GM19397 (cell line): Measurements from ENCODE around the gene SLBP.
A peak's percentile ranks its signal among the peaks of the same experiment; 100 is the strongest.
"Not testable (repeated sequence)": the region's sequence is repeated elsewhere in the genome, so short reads cannot be mapped to it uniquely, and the experiment has no call there.

Experiments
- ATAC-seq: cut with Tn5 transposase; IDR thresholded peaks from one replicate; pipeline ENCODE4 v1.9.1; 2021; ENCODE audit warnings: mild to moderate bottlenecking, moderate library complexity; ENCODE audit not compliant: unreplicated experiment

SLBP gene

DNA sequence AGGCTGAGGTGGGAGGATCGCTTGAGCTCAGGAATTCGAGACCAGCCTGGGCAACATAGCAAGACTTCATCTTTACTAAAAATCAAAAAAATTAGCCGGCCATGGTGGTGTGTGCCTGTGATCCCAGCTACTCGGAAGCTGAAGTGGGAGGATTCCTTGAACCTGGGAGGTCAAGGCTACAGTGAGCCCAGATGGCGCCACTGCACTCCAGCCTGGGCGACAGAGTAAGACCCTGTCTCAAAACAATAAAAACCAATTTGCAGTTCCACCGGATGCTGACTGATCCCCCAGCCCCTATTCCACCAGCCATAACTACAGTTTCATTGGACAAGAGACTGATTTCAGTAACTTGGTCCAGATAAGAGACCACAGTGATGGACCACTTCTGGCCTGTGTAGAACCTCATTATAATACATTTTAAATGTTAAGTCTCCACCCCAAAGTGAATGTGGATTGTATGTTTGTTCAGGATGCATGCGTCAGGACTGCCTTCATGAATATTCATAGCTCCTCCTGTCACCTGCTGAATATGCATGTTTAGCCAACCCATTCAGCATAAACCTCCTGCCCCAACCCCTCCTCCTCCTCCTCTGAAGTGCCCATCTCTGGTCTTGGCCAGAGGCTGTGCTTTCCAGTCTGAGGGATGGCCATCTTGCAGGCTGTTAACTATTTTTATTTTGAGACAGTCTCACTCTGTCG, 2.3 kb upstream of the SLBP start:
- ATAC-seq, result no peak

DNA sequence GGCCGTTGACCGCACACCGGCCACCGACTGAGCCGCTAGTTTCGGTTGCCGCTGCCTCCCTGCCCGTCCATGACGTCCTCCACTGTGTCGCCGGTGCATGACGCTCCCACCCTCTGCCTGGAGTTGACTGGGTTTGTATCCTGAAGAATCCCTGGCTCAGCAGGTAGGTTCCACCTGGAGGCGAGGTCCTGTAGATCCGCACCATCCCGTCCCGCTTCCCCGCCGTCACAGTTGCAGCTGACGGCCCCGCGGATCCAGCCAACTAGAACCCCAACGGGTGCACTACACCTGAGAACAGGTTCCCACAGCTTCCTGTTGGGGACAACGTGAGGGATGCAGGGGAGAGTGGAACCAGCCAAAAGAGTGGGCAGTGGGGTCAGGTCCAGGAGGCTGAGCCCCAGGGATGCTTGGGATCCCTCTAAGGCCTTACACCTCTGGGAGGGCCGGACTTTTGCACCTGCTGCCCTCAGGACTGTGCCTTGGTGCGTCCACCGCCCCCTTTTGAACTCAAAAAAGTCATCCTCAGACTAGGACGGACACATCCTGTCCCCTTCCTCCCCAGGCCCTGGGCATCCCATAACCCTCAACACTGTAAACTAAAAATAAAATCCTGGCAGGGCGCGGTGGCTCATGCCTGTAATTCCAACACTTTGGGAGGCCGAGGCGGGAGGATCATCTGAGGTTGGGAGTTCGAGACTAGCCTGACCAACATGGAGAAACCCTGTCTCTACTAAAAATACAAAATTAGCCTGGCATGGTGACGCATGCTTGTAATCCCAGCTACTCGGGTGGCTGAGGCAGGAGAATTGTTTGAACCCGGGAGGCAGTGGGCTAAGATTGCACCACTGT, 1.1 kb upstream of the SLBP start:
- ATAC-seq, result peak; percentile 7

DNA sequence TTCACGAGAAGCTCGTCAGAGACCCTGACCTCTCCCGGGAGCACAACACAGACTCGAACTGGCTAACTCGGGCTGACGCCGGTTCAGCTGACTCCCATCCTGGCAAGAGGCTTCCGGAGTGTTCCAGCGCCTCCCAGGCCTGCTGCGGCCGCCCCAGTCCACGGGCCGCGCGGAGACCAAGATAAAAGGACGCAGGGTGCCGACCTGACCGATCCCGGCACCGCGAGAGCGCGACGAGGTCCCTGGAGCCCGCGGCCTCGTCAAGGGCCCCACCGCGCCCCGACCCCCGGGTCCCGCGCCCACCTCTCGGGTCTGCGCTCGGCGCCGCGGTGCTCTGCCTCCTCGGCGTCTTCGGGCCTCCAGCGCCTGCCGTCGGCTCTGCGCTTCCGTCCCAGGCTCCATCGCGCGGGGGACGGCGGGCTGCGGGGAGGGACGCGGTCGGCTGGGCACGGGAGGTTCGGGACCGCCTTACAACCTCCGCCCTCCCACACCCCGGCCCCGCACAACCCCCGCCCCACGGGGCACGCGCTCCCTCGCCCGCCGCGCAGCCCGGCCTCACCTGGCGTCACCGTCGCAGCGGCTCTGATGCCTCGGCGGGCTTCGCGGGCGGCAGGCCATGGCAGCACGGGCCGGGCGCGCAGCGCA, 426 bp downstream of the SLBP start:
- ATAC-seq, result peak; percentile 10

DNA sequence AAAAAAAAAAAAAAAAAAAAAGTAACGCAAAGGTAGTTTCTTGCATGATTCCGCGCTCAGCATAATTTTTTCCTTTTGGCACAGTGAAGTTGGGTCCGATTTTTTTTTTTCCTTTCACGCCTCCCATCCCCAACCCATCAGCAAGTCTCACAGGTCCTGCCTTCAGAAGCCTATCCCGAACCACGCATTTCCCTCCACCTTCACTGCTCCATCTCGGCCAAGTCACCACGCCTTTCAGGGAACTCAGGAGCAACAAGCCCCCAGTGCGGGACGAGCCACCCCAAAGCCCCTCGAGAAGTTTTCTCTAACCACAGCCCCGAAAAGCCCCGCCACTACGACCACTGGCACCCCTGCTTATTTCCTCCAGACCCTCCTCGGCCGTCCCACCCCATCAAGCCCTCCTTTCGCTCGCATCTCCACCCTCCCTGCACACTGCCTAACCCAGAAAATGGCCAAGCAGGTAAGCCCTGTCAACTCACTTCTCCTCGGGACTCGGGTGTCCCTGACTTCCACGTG, 1.0 kb downstream of the SLBP start:
- no peak for ATAC-seq

DNA sequence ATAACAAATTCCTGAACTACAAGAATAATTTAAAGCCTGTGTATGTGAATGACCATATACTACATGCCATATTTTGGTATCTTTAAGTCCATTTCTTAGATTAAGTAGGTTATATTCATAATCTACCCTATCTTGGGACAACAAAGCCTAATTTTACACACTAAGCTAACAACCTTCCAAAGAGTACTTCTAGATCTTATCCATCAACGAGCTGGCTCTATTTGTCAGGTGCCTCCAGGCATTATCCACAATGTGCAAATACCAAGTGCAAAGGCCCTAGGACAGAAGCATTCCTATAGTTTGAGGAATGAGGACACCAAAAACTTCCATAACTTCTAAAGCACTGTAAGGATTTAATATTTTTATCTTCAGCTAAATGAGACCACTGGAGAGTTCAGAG, 3.5 kb downstream of the SLBP start:
- ATAC-seq, result no peak

DNA sequence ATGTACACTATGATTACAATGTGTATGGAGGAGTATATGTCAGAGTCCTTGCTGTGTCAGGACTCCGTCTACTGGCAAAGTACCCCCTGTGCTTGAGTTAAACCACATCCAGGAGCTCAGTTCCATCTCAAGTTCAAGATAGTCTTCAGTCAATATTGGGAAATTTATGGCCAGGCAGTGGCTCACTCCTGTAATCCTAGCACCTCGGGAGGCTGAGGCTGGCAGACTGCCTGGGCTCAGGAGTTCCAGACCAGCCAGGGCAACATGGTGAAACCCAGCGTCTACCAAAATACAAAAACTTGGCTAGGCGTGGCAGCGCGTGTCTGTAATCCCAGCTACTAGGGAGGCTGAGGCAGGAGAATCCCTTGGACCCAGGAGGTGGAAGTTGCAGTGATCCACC, 5.8 kb downstream of the SLBP start:
- ATAC-seq, result no peak

DNA sequence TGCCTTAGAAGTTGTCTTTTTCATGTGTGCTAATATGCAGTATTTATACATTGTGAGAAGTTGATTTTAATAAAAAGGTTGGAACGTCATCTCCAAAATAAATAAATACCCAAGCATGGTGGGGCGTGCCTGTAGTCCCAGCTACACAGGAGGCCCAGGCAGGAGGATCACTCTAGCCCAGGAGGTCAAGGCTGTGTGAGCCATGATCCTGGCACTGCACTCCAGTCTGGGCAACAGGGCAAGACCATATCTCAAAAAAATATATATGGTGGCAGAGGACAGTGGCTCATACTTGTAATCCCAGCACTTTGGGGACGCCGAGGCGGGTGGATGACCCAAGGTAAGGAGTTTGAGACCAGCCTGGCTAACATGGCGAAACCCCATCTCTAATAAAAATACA, 6.4 kb downstream of the SLBP start:
- no peak for ATAC-seq

DNA sequence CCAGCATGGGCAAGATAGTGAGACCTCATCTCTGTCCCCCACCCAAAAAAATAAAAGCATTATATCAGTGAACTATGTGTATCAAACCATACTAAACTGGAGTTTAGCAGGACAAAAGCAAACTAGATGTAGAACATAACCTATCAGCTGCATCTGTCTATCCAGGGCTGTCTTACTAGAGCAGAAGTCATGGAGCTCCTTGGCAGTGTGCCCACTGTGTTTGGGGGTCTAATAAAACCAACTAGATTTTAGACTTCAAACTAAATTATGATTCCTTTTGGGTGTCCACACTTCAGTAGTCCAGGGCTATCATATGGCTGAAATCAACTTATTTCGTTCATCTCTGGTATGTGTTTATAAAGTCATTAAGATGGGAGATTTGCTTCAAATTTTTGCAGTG, 8.3 kb downstream of the SLBP start:
- ATAC-seq, result no peak

DNA sequence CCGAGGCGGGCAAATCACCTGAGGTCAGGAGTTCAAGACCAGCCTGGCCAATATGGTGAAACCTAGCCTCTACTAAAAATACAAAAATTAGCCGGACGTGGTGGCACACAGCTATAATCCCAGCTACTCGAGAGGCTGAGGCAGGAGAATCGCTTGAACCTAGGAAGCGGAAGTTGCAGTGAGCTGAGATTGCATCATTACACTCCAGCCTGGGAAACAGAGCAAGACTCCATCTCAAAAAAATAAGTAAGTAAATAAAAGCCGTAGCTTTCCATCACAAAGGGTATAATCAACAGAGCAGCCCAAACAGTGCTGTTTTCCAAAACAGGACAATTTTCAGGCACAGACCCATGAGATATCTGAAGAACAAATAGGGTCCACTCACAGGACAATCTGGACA, 10.4 kb downstream of the SLBP start:
- ATAC-seq, result not testable (repeated sequence)

DNA sequence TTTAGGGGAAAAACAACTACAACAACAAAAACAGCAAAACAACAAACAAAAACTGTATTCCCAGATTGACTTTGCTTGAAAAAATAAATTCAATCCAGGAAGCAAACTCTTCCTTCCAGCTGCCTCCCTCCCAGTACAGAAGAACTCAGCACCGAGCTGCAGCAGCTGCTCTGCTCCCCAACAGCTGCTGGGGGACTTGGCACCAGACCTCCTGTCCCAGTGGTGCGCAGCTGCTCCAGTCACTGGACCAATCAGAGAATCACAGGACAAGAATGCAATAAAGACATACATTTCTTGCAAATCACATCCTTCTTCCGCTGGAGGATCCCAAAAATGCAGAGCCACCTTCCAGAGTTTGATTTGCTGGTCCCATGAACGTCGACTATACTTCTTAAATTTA, 16.2 kb downstream of the SLBP start:
- ATAC-seq, result no peak

DNA sequence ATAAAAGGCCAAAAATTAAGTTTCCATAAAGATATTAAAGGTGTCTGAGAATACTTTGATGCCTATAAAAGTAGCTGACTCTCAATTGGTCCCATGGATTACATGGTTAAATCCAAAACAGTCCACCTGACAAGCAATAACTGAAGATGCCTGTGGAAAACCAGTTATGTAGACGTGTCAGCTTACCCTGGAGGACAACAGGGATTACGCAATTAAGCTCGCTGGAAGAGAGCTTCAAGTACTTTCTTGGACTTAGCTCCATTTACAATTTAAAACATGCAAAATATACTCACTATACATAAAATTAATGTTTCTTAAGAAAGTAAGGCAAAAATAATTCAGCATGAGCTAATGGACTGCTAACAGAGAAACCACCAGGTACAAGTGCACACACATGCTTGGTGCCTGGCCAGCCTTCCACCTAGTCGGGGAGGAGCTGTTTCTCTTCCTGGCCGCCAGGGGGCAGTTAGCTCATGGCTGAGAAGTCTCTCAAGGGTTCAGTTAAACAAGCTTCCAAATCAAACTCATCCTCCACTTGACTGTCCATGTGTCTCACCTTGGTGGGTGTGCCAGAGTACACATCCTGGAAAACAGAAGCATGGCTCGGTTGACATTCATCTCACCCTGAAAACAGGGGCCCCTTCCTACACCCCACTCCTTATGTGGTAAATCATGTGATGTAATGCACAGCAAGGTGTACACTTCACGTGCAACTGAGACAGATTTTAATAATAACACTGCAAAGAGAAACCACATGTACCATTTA, 18.8 kb downstream of the SLBP start:
- ATAC-seq, result no peak

DNA sequence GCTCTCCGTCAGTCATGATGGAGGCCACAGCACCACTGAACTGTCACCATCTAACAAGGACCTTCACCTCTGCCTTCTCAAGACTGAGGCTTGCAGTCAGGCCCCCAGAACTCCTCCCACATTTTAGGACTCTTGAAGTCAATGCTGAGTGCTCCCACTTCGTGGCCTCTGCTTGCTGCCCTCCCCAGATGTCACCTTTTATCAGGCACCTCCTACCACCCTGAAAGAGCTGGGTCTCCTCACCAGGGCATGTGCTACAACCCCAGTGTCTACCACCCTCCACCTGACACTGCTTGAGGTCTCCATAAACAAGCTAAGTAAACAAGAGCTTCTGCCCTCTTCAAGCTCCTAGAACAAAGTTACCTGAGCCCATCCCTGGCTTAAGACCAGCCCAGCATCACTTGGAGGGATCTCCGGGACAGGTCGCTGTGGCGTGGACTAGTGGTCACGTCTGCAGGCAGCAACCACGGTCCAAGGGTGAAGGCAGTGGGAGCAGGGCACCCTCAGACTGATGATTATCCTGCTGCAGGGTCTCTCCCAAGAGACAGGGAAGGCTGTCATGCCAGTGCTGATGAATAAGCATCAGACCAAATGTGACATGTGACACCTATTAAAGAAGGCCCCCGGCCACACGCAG, 20.3 kb downstream of the SLBP start:
- ATAC-seq, result no peak

DNA sequence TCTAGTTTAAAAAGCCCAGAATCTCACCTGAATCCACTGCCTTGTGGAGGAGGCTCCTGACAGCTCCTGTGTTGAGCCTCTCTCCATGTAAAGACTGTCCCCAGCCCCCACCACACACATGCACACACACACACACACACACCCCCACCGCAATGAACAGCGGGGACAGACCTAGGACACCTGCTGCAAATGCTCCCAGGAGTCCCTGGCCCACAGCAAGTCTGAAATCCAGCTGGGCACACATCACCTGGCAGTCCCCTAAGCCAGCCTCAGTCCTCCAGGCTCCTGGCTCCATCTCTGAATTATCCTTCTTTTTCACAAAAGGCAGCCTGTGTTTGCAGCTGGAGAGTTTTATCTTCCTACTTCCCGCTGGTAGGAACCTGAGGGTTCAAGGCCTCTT, 21.4 kb downstream of the SLBP start:
- ATAC-seq, result no peak

DNA sequence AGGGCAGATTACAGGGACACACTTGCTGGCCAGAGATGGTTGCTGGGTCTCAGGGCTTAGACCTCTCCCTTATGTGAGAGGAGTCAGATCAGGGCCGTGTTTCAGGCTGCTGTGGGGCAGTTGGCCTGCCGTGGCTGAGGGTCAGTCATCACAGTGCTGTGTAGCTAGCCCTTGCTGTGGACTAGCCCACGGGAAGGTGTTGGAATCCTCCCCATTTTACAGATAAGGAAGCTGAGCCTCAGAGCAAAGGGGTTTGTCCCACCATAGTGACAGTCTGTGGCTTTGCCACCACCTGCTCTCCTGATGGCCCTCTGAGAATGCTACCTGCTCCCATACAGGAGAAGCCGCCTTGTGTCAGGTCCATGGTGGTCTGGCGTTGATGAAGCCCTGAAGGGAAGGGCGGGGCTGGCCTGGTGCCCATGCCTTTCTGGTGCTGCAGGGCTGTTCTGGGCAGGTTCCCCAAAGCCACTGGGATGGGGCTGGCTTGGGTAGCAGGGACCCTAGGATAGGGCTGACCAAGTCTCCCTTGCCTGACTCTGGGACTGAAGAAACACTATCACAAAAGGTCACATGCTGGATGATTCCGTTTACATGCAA, 25.6 kb downstream of the SLBP start:
- ATAC-seq, result no peak

DNA sequence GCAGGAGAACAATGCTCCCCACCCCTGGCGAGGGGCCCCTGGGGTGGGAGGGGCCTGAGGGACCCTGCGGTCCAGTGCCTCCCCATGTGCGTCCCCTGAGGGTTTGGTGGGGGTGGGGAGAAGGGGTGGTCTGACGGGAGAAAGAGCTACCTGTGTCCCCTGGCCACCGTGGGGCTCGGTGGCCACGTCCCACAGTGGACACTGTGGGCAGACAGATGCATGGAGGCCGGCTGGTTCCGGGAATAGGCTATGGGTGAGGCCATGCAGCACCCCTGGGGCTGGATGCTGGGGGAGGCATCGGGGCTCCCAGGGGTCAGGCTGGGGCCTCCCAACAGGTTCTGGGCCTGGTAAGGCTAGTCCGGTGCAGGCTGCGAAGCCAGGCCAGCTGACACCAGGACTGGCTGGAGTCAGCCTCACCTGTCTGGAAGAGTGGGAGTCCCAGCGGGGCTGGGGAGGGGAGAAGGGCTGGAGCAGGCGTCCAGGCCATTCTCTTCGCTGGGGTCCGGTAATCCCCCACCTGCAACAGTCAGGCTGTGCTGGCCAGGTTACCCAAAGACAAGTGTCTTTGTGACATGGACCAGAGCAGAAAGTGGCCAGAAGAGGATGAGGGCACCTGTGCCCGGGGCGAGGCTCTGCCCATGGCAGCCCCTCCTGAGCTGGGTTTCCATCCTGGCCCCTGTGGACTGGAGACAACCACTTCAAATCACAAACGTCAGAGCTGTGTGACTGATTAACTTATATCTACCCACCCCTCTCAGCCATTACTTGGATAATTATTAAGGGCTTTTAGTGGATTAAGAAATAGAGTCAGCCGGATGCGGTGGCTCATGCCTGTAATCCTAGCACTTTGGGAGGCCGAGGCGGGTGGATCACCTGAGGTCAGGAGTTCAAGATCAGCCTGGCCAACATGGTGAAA, 26.6 kb downstream of the SLBP start:
- no peak for ATAC-seq

DNA sequence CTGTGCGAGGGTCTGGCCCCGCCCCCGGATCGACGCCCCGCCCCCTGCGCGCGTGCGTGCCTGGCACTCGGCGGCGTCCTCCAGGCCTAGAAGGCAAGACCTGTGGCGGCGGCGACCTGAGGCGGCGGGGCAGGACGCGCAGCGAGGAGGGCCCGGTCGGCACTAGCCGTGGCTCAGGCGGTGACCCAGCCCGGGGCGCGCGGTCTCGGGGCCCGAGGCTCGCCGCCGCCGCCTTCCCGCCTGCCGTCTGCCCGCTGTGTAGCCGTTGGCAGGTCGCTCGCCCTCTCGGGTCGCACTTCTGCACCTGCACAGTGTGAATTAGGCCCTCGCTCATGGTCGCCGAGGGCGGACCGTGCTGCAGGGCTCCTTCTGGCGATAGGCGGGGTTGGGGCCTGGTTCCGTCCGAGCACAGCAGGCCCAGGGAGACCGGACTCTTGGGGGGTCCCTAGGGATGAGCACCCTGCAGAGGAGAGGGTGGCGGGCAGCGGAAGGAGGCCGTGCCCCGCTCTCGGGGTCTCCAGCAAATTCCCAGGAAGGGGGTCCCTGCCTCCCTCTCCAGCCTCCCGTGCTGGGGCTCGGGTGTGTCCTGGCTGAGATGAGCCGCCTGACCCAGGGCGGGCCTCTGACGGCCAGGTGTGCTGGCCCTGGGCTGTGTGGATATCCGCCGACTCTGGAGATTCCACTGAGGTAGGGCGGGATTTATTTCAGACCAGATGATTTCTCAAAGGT, 27.4 kb downstream of the SLBP start:
- no peak for ATAC-seq

DNA sequence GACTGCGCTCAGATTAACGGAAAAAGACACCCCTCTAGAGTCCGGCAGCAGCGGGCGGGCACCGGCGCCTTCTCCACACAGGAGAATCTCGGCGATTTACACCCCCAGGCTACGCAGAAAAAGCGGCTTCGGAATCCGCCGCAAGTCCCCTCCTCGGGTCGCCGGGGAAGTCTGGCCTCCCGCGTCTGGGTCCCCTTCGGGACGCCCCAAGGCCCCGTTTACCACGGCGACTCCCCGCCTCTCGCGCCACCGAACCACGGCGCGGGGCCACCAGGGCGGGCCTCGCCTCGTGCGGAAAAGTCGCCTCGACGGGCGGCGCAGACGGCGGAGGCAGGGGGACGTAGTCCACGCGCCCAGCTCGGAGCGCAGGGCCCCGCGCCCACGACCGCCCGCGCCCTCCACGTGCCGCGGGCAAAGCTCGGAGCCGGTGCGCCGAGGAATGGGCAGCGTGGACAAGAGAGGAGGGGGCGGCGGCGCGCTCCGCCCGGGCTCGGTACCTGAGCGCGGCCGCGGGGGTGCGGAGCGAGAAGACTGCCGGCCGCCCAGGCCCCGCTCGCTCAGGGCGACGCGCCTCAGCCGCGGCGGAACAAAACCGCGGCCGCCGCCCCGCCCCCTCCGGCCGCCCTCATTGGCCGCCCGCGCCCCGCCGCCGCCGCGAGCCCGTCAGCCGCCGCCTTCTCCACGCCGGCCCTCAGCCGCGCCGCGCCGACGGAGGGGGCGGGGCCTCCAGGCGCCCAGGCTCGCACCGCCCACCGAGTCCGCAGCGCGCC, 28.2 kb downstream of the SLBP start, which contains the start of gene FAM53A:
TSS of gene FAM53A (minus strand) at position 578 of the 770 bp plus-strand sequence. CDS start 15,572 bp downstream, outside the sequence.
- ATAC-seq, result peak; percentile 89
